ENCODE results near the gene ISG15. TPM values are rescaled to one million over a fixed set of nuclear protein-coding genes. Genes with fewer than 3 reads are reported as not detected.
"Not testable (repeated sequence)": the region's sequence is repeated elsewhere in the genome, so short reads cannot be mapped to it uniquely, and the experiment has no call there.

Gene ISG15
- polyA plus RNA-seq, 4 donors: 9.6 to 17.1 (median 13.6) TPM

- no peak for DNase-seq (ENCODE audit: low read depth in 4 of 4, low spot score in 3 of 4)
These were observed 42.8 kb downstream of the ISG15 start for GRCh38 chr1:1055841-1056736.

- not testable (repeated sequence) for DNase-seq (ENCODE audit: low read depth in 4 of 4, low spot score in 3 of 4)
These were observed 44.4 kb downstream of the ISG15 start for GRCh38 chr1:1057769-1058087.

- DNase-seq (ENCODE audit: low read depth in 4 of 4, low spot score in 3 of 4): no peak
These were observed 45.0 kb downstream of the ISG15 start for GRCh38 chr1:1058088-1058905.

GRCh38 chr1:1058921-1059493, 45.7 kb downstream of the ISG15 start:
- DNase-seq (ENCODE audit: low read depth in 4 of 4, low spot score in 3 of 4): no peak

- DNase-seq (ENCODE audit: low read depth in 4 of 4, low spot score in 3 of 4): no peak
These were observed 46.4 kb downstream of the ISG15 start for GRCh38 chr1:1059494-1060280.

GRCh38 chr1:1060281-1061000, 47.1 kb downstream of the ISG15 start:
- DNase-seq (ENCODE audit: low read depth in 4 of 4, low spot score in 3 of 4): no peak

- DNase-seq (ENCODE audit: low read depth in 4 of 4, low spot score in 3 of 4): no peak
These were observed 48.5 kb downstream of the ISG15 start for GRCh38 chr1:1061682-1062345.

GRCh38 chr1:1062348-1063163, 49.3 kb downstream of the ISG15 start:
- DNase-seq (ENCODE audit: low read depth in 4 of 4, low spot score in 3 of 4): no peak

GRCh38 chr1:1063261-1063944, 50.1 kb downstream of the ISG15 start:
- DNase-seq (ENCODE audit: low read depth in 4 of 4, low spot score in 3 of 4): no peak

Other genes starting within 250 kb of the ISG15 start
- 10 to 100 TPM; 43.9 to 94.8 (median 63.0) TPM for gene SAMD11, start 89.6 kb upstream of the ISG15 start, polyA plus RNA-seq (ENCODE audit: insufficient read length in 4 of 4)
- 10 to 100 TPM; 37.7 to 67.3 (median 56.9) TPM for gene NOC2L, start 54.2 kb upstream of the ISG15 start, polyA plus RNA-seq (ENCODE audit: insufficient read length in 4 of 4)
- gene KLHL17, start 52.9 kb upstream of the ISG15 start, polyA plus RNA-seq (ENCODE audit: insufficient read length in 4 of 4): 10 to 100 TPM in 1 of 4 donors, 1 to 10 TPM in 3; 8.1 to 17.6 (median 9.3) TPM
- under 1 TPM in 3 of 4 donors, not detected in 1; 0.14 to 0.90 (median 0.43) TPM for gene PLEKHN1, start 47.0 kb upstream of the ISG15 start, polyA plus RNA-seq (ENCODE audit: insufficient read length in 4 of 4)
- under 1 TPM in 3 of 4 donors, not detected in 1; 0.23 to 0.43 (median 0.32) TPM for gene PERM1, start 31.4 kb upstream of the ISG15 start, polyA plus RNA-seq (ENCODE audit: insufficient read length in 4 of 4)
- 10 to 100 TPM in 3 of 4 donors, 1 to 10 TPM in 1; 5.5 to 38.1 (median 17.4) TPM for gene HES4, start 13.4 kb upstream of the ISG15 start, polyA plus RNA-seq (ENCODE audit: insufficient read length in 4 of 4)
- 100 to 1,000 TPM in 3 of 4 donors, 10 to 100 TPM in 1; 60.6 to 306 (median 204) TPM for gene AGRN, start 6.6 kb downstream of the ISG15 start, polyA plus RNA-seq (ENCODE audit: insufficient read length in 4 of 4)
- under 1 TPM in 3 of 4 donors, not detected in 1; 0.23 to 0.85 (median 0.70) TPM for gene RNF223, start 60.8 kb downstream of the ISG15 start, polyA plus RNA-seq (ENCODE audit: insufficient read length in 4 of 4)
- 10 to 100 TPM in 1 of 4 donors, 1 to 10 TPM in 3; 7.0 to 19.3 (median 7.2) TPM for gene C1orf159, start 102.6 kb downstream of the ISG15 start, polyA plus RNA-seq (ENCODE audit: insufficient read length in 4 of 4)
- gene TTLL10, start 160.4 kb downstream of the ISG15 start, polyA plus RNA-seq (ENCODE audit: insufficient read length in 4 of 4): under 1 TPM in 3 of 4 donors, not detected in 1; 0.43 to 0.86 (median 0.79) TPM
- under 1 TPM; 0.26 to 0.72 (median 0.51) TPM for gene TNFRSF18, start 193.1 kb downstream of the ISG15 start, polyA plus RNA-seq (ENCODE audit: insufficient read length in 4 of 4)
- gene TNFRSF4, start 200.7 kb downstream of the ISG15 start, polyA plus RNA-seq (ENCODE audit: insufficient read length in 4 of 4): 1 to 10 TPM; 1.5 to 2.7 (median 1.8) TPM
- gene SDF4, start 218.5 kb downstream of the ISG15 start, polyA plus RNA-seq (ENCODE audit: insufficient read length in 4 of 4): 100 to 1,000 TPM; 120 to 139 (median 128) TPM
- 10 to 100 TPM; 15.8 to 22.2 (median 20.6) TPM for gene B3GALT6, start 218.7 kb downstream of the ISG15 start, polyA plus RNA-seq (ENCODE audit: insufficient read length in 4 of 4)
- gene C1QTNF12, start 233.2 kb downstream of the ISG15 start, polyA plus RNA-seq (ENCODE audit: insufficient read length in 4 of 4): 10 to 100 TPM in 1 of 4 donors, 1 to 10 TPM in 3; 4.1 to 17.4 (median 8.5) TPM